Medulla oblongata (tissue), 1 donor: ENCODE data around the gene DDT.
A peak's percentile ranks its signal among the peaks of the same experiment; 100 is the strongest.
"Not testable (repeated sequence)": the region's sequence is repeated elsewhere in the genome, so short reads cannot be mapped to it uniquely, and the experiment has no call there.

ENCODE experiments used
- DNase-seq: peaks from one replicate; pipeline ENCODE4 v3.0.0-alpha.2; 2015; ENCODE audit errors: extremely low spot score

Gene DDT

DNA sequence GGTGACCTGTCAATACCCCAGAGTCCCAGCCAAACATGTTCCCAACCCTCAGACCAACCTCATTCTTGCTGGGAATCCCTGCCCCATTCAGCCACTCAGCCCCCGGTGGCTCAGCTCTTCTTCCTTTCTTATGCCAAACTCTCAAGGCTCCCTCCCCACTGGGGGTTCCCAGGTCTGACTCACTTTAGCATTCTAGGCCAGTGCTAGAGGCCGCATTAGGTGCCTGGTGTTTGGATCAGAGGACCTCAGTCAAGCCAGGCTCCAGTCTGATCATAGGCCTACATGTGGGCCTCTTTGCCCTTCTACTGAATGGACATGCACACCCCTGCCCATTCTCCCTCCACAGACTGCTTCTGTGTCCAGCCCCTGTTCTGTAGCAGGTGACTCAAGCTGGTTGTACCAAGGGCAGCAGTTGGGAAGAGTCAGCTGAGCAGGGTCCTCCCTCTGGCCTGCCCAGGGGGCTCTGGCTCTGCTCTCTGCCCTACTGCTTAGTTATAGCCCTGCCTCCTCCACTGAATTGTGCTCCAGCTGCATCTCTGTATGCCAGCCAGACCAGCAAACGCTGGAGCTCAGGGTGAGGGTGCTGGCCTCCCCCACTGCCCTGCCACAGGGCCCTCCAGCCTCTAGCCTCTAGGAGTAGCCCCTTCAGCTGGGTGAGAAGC is 15.5 kb upstream of the DDT start:
- not testable (repeated sequence) for DNase-seq

- not testable (repeated sequence) for DNase-seq
Measured at GRCh38 chr22:23986538-23987178, 12.4 kb upstream of the DDT start.

GRCh38 chr22:23986089-23986488 is 11.8 kb upstream of the DDT start:
- DNase-seq = not testable (repeated sequence)

GRCh38 chr22:23984430-23984829 is 10.2 kb upstream of the DDT start:
- peak; percentile 73 for DNase-seq

DNA sequence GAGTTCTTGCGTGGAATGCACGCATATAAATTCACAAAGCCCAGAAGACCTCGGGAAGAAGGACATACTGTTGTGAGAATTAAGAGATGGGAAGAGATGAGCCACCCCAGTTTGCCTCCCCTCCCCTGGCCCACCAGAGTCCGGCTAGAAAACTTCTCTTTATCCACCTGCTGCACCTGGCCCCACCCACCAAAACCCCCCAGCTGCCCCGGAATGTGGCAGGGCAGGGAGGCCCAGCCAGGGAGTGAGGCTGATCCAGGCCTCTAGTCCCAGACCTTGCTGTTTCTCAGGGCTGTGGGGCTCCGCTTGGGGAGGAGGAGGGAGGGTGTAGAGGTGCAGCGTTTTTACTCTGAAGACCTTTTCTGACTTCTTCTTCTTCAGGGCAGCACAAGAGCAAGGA is 6.3 kb upstream of the DDT start:
- DNase-seq = not testable (repeated sequence)

DNA sequence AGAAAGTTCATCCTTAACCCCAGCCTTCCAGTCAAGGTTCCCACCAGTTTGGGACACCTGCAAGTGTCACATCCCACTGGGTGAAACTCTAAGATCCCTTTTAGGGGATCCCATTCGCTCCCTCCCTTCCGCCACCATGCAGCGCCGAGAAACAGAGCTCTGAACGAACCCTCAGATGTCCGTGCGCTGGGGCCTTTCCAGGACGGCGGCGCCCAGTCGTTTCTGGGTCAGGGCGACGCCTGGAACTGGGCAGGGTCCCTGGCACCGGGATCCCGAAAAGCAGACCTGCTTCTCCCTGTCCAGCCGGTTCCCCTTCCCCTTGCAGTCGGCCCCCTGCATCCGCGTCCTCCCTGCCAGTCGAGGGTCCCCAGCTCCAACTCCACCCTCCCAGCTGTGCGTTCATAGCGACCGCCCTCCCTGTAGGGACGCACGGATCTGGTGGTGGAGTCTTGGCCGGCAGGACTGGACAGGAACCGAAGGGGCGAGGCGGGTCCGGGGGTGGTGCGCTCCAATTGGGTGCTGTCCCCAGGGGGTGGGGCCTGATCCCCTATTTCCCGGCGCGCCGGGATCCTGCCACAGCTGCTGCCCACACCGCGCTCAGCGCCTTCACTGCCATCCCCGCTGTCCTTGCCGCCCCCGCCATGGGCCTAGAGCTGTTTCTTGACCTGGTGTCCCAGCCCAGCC is 5.5 kb upstream of the DDT start, which contains the start of gene GSTT2:
Gene GSTT2 (plus strand): TSS at position 578 of the 684 bp plus-strand sequence.
- DNase-seq = not testable (repeated sequence)

GRCh38 chr22:23977304-23977703 is 3.1 kb upstream of the DDT start:
- DNase-seq = not testable (repeated sequence)

- DNase-seq = not testable (repeated sequence)
Measured at GRCh38 chr22:23974836-23975352, 653 bp upstream of the DDT start.

GRCh38 chr22:23971927-23972326 is 2.3 kb downstream of the DDT start:
- DNase-seq = not testable (repeated sequence)

GRCh38 chr22:23970816-23971486 is 3.3 kb downstream of the DDT start:
- no peak for DNase-seq

GRCh38 chr22:23970201-23970641 is 4.0 kb downstream of the DDT start:
- DNase-seq = no peak

- no peak for DNase-seq
Measured at GRCh38 chr22:23969071-23969470, 5.2 kb downstream of the DDT start.

- not testable (repeated sequence) for DNase-seq
Measured at GRCh38 chr22:23966568-23966967, 7.7 kb downstream of the DDT start, which contains the start of gene DDTL. TSS of gene DDTL (plus strand) at chr22:23966888. CDS start at chr22:23966915, 27 bp downstream.

DNA sequence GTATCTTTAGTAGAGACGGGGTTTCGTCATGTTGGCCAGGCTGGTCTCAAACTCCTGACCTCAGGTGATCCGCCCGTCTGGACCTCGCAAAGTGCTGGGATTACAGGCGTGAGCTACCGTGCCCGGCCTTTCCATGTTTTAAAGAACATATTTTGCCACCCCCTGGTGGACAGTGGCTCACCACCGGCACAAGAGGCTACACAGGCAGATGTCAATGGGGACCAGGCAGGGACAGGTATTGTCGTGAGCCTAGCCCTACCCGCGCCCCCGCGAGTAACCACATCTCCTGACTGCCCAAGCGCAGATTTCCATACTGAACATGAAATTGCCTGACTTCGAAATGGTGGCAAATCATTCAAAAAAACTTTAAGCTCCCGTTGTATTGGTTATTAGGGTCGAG is 8.1 kb downstream of the DDT start:
- DNase-seq = not testable (repeated sequence)

DNA sequence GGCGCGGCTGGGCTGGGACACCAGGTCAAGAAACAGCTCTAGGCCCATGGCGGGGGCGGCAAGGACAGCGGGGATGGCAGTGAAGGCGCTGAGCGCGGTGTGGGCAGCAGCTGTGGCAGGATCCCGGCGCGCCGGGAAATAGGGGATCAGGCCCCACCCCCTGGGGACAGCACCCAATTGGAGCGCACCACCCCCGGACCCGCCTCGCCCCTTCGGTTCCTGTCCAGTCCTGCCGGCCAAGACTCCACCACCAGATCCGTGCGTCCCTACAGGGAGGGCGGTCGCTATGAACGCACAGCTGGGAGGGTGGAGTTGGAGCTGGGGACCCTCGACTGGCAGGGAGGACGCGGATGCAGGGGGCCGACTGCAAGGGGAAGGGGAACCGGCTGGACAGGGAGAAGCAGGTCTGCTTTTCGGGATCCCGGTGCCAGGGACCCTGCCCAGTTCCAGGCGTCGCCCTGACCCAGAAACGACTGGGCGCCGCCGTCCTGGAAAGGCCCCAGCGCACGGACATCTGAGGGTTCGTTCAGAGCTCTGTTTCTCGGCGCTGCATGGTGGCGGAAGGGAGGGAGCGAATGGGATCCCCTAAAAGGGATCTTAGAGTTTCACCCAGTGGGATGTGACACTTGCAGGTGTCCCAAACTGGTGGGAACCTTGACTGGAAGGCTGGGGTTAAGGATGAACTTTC is 13.0 kb downstream of the DDT start, which contains the start of gene GSTT2B:
Gene GSTT2B (minus strand): TSS at position 112 of the 688 bp plus-strand sequence. CDS start 64 bp downstream, at position 48.
- DNase-seq = not testable (repeated sequence)

DNA sequence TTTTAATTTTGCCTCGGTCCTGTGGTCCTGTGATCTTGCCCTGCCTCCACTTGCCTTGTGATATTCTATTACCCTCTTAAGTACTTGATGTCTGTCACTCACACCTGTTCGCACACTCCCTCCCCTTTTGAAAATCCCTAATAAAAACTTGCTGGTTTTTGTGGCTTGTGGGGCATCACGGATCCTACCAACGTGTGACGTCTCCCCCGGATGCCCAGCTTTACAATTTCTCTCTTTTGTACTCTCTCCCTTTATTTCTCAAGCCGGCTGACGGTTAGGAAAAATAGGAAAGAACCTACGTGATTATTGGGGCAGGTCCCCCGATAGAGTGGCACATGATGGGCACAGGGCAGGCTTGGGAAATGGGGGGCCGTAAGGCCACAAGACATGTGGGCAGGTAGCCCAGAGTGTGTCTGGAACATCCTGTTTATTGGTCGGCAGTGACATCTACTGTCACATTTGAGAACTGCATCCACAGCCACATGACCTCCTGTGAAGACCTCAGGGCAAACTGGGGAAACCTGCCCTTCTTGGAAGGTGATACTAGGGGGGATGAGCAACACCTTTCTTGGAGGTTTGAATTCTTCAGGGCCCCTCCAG is 17.8 kb downstream of the DDT start:
- DNase-seq = peak; percentile 95

- DNase-seq = not testable (repeated sequence)
Measured at GRCh38 chr22:23955886-23956285, 18.4 kb downstream of the DDT start.

DNA sequence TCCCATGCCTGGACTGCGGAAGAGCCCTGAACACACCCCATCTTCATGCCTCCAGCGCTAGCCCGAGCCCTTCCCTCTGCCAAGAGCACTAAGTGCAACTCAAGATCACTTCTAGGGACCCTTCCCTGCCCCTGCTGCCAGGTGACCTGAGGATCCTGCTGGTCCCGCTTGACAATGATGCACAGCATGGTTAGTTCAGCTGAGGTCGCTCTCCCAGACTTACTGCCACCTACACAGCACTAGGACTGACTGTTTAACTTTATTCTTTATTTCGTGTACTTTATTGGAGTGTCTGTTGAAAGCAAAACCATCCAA is 19.3 kb downstream of the DDT start:
- DNase-seq = not testable (repeated sequence)

DNA sequence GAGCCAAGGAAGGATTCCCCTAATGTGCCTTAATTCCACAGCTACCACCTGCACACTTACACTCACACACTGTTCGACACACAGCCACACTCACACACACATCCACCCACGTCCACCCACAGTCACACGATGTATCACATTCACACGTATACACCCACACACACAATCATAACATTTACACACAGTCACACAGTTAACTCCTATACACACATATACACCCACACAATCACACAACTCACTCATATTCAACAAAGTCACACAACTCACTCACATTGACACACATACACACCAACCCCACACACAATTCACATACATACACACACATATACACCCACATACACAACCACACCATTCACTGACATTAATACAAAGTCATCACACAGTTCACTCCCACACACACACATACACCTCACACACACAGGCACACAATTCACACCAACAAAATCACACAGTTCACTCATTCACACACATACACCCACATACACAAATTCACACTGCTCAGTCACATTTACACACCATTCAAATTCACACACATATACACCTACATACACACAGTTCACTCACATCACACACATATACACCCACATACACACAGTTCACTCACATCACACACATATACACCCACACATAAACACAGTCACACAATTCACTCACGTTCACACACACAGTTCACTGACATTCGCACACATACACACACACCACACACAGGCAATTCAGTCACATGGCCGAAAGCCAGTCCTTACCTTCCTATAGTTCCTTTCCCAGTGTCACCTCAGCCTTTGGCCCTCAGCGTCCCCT is 19.8 kb downstream of the DDT start:
- not testable (repeated sequence) for DNase-seq

DNA sequence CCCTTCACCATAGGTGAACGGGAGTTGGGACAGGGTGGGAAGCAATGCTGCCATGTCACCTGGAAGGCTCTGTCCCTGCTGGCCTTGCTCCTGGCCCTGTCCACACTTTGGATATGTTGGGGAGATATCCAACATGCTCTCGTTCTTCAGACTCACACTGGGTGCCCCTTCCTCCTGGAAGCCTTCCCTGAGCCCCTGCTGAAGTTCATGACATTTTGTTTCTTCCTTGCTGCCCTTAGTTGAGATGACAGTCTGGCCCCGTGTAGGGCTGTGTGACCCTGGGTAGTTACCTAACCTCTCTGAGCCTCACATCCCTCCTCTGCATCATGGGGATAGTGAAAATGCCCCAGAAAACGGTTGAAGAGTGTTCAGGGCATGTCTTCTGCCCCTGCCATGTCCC is 20.8 kb downstream of the DDT start:
- DNase-seq = not testable (repeated sequence)
